Activated naive CD8-positive, alpha-beta T cell (primary cell): Measurements from ENCODE around the gene TOR1A.
"Not testable (repeated sequence)": the region's sequence is repeated elsewhere in the genome, so short reads cannot be mapped to it uniquely, and the experiment has no call there.

Experiments used
- H3K27ac Mint-ChIP-seq: one replicate; pipeline ENCODE4 v1.8.0; 2021; ENCODE audit warnings: mixed read lengths
- H3K27me3 Mint-ChIP-seq: one replicate; pipeline ENCODE4 v1.8.0; 2021; ENCODE audit warnings: mixed read lengths
- H3K36me3 Mint-ChIP-seq: one replicate; pipeline ENCODE4 v1.8.0; 2021; ENCODE audit warnings: mixed read lengths
- H3K4me1 Mint-ChIP-seq: one replicate; pipeline ENCODE4 v1.8.0; 2021; ENCODE audit warnings: low read depth, mixed read lengths
- H3K4me3 Mint-ChIP-seq: one replicate; pipeline ENCODE4 v1.8.0; 2021; ENCODE audit warnings: mild to moderate bottlenecking, mixed read lengths
- H3K9me3 Mint-ChIP-seq: one replicate; pipeline ENCODE4 v1.8.0; 2021; ENCODE audit warnings: low read depth, mixed read lengths

The TOR1A gene

GRCh38 chr9:129785866-129786265 lies 38.1 kb downstream of the TOR1A start:
- peaks cover 2% of the 10 kb centered on the region for H3K27me3 Mint-ChIP-seq
- H3K9me3 Mint-ChIP-seq: no peaks in the 10 kb centered on the region

GRCh38 chr9:129784970-129785369 lies 39.0 kb downstream of the TOR1A start:
- H3K36me3 Mint-ChIP-seq, H3K4me1 Mint-ChIP-seq, H3K9me3 Mint-ChIP-seq, H3K27me3 Mint-ChIP-seq, H3K4me3 Mint-ChIP-seq, H3K27ac Mint-ChIP-seq: not testable (repeated sequence)

More at GRCh38 chr9:129785866-129786265, 38.1 kb downstream of the TOR1A start:
- H3K4me3 Mint-ChIP-seq: no peak overlapping the region
- H3K36me3 Mint-ChIP-seq: no peaks in the 10 kb centered on the region
- H3K27ac Mint-ChIP-seq: no peak overlapping the region
- peaks cover 6% of the 10 kb centered on the region for H3K4me1 Mint-ChIP-seq

- Mint-ChIP-seq H3K36me3 (no peaks in the 10 kb centered on the region), H3K27ac (no peak overlapping the region), H3K4me1 (peaks cover 1% of the 10 kb centered on the region), H3K9me3 (no peaks in the 10 kb centered on the region), H3K4me3 (no peak overlapping the region), H3K27me3 (peaks cover 2% of the 10 kb centered on the region)
Observed at GRCh38 chr9:129783516-129784361, 40.2 kb downstream of the TOR1A start.

- peaks cover 5% of the 10 kb centered on the region for H3K27me3 Mint-ChIP-seq
- no peaks in the 10 kb centered on the region for H3K9me3 Mint-ChIP-seq
- no peaks in the 10 kb centered on the region for H3K36me3 Mint-ChIP-seq
- H3K27ac Mint-ChIP-seq: no peak overlapping the region
- H3K4me1 Mint-ChIP-seq: peaks cover 10% of the 10 kb centered on the region
- H3K4me3 Mint-ChIP-seq: no peak overlapping the region
Observed at GRCh38 chr9:129781981-129782380, 42.0 kb downstream of the TOR1A start.

- Mint-ChIP-seq H3K4me1 (peaks cover 10% of the 10 kb centered on the region), H3K36me3 (no peaks in the 10 kb centered on the region), H3K9me3 (no peaks in the 10 kb centered on the region), H3K4me3 (no peak overlapping the region), H3K27me3 (peaks cover 5% of the 10 kb centered on the region), H3K27ac (no peak overlapping the region)
Observed at GRCh38 chr9:129781131-129781530, 42.8 kb downstream of the TOR1A start.

GRCh38 chr9:129779560-129780190 lies 44.3 kb downstream of the TOR1A start:
- H3K27ac Mint-ChIP-seq: no peak overlapping the region
- H3K9me3 Mint-ChIP-seq: no peaks in the 10 kb centered on the region
- no peak overlapping the region for H3K4me3 Mint-ChIP-seq
- H3K27me3 Mint-ChIP-seq: peaks cover 4% of the 10 kb centered on the region
- H3K36me3 Mint-ChIP-seq: no peaks in the 10 kb centered on the region
- peaks cover 10% of the 10 kb centered on the region for H3K4me1 Mint-ChIP-seq

- Mint-ChIP-seq H3K27me3 (peaks cover 4% of the 10 kb centered on the region), H3K4me1 (peaks cover 9% of the 10 kb centered on the region), H3K9me3 (no peaks in the 10 kb centered on the region), H3K4me3 (no peak overlapping the region), H3K27ac (no peak overlapping the region), H3K36me3 (no peaks in the 10 kb centered on the region)
Observed at GRCh38 chr9:129778469-129778868, 45.5 kb downstream of the TOR1A start.

GRCh38 chr9:129777769-129778130 lies 46.2 kb downstream of the TOR1A start:
- no peak overlapping the region for H3K27ac Mint-ChIP-seq
- no peaks in the 10 kb centered on the region for H3K9me3 Mint-ChIP-seq
- peak overlapping the region; percentile 39 for H3K4me3 Mint-ChIP-seq
- H3K36me3 Mint-ChIP-seq: no peaks in the 10 kb centered on the region
- peaks cover 9% of the 10 kb centered on the region for H3K4me1 Mint-ChIP-seq
- H3K27me3 Mint-ChIP-seq: peaks cover 4% of the 10 kb centered on the region

- H3K4me1 Mint-ChIP-seq: peaks cover 9% of the 10 kb centered on the region
- peaks cover 4% of the 10 kb centered on the region for H3K27me3 Mint-ChIP-seq
- H3K4me3 Mint-ChIP-seq: peak overlapping the region; percentile 39
- H3K27ac Mint-ChIP-seq: no peak overlapping the region
- no peaks in the 10 kb centered on the region for H3K9me3 Mint-ChIP-seq
- H3K36me3 Mint-ChIP-seq: no peaks in the 10 kb centered on the region
Observed at GRCh38 chr9:129776938-129777768, 46.8 kb downstream of the TOR1A start.

- H3K36me3 Mint-ChIP-seq: no peaks in the 10 kb centered on the region
- H3K27me3 Mint-ChIP-seq: peaks cover 4% of the 10 kb centered on the region
- no peak overlapping the region for H3K27ac Mint-ChIP-seq
- peaks cover 9% of the 10 kb centered on the region for H3K4me1 Mint-ChIP-seq
- no peak overlapping the region for H3K4me3 Mint-ChIP-seq
- H3K9me3 Mint-ChIP-seq: no peaks in the 10 kb centered on the region
Observed at GRCh38 chr9:129776566-129776937, 47.4 kb downstream of the TOR1A start.

GRCh38 chr9:129776096-129776495 lies 47.8 kb downstream of the TOR1A start:
- H3K27me3 Mint-ChIP-seq, H3K4me3 Mint-ChIP-seq, H3K27ac Mint-ChIP-seq, H3K9me3 Mint-ChIP-seq, H3K4me1 Mint-ChIP-seq, H3K36me3 Mint-ChIP-seq: not testable (repeated sequence)

- Mint-ChIP-seq H3K4me3 (no peak overlapping the region), H3K27me3 (peaks cover 4% of the 10 kb centered on the region), H3K9me3 (no peaks in the 10 kb centered on the region), H3K36me3 (no peaks in the 10 kb centered on the region), H3K4me1 (peaks cover 9% of the 10 kb centered on the region), H3K27ac (no peak overlapping the region)
Observed at GRCh38 chr9:129775448-129775798, 48.5 kb downstream of the TOR1A start.

GRCh38 chr9:129774791-129775447 lies 49.0 kb downstream of the TOR1A start:
- no peaks in the 10 kb centered on the region for H3K9me3 Mint-ChIP-seq
- H3K27ac Mint-ChIP-seq: no peak overlapping the region
- H3K36me3 Mint-ChIP-seq: no peaks in the 10 kb centered on the region
- H3K4me3 Mint-ChIP-seq: no peak overlapping the region
- H3K27me3 Mint-ChIP-seq: peaks cover 4% of the 10 kb centered on the region
- H3K4me1 Mint-ChIP-seq: peaks cover 9% of the 10 kb centered on the region

GRCh38 chr9:129773262-129774048 lies 50.5 kb downstream of the TOR1A start:
- Mint-ChIP-seq H3K36me3 (no peaks in the 10 kb centered on the region), H3K4me3 (no peak overlapping the region), H3K9me3 (no peaks in the 10 kb centered on the region), H3K27ac (no peak overlapping the region), H3K4me1 (peaks cover 9% of the 10 kb centered on the region), H3K27me3 (peaks cover 4% of the 10 kb centered on the region)
